ENCODE results near the gene APMAP. TPM values are rescaled to one million over a fixed set of nuclear protein-coding genes. Genes with fewer than 3 reads are reported as not detected.

The APMAP gene
- total RNA-seq, 1 experiment from 2014 or later = 67.8 TPM

DNA sequence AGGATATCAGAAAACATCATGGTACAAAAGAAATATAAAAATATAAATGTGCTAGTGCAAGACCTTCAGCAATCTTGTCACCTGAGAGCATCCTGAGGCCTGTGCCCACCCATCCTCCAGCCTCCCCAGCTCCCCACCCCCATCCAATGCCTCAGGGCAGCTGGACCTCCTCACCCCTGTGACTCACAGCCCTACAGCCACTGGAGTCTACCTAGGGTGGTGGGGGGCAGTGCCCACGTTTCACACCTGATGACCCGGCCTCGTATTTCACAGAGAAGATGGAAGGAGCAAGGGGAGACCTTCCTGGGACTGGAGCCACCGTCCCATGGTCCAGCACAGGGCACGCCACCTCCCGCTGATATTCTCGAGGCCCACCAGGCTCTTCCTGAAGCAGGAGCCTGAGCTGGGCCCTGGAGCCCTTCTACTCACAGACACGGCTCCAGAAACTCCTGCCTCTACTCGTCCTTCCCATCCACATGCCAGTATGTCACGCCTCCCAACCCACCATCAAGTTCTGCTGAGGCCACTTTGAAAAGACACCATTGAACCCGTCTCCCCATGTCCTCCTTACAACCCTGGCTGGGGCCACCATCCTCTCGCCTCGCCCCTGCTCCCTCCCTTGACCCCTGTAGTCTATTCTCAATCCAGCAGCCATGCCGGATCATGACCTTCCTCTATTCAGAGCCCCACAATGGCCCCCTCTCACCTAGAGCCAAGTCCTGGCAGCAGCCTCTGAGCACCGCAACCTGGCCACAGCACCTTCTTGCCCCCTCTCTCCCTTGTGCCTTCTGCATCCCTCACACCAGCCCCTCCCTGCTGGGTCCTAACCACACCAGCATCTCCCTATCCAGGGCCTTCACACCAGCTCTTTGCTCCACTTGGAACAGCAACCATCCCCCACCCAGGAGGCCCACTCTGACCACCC lies 13.3 kb downstream of the APMAP start:
- no peak overlapping the region for H3K23ac ChIP-seq (ENCODE audit: insufficient read length, low read depth, low read length)
- H2BK120ac ChIP-seq (ENCODE audit: low read depth, low read length, poor library complexity, severe bottlenecking) = no peak overlapping the region
- peak overlapping the region in 2 of 3 experiments; percentile 34 to 48; a peak in 2 of 7 replicates for H3K27ac Mint-ChIP-seq
- no CpG with 5 or more reads among the region's 15 CpGs for WGBS (ENCODE audit: extremely low coverage, insufficient read length, low lambda C conversion rate)
- no peak overlapping the region; a peak in 1 of 5 replicates for H3K4me3 Mint-ChIP-seq
- no peak overlapping the region for H3K4ac ChIP-seq (ENCODE audit: low read depth, low read length)
- no peak overlapping the region for H3K9ac ChIP-seq (ENCODE audit: extremely low read depth, insufficient read length, low read length)
- peaks cover 20 to 30% of the 10 kb centered on the region in 2 experiments for H3K9me3 Mint-ChIP-seq
- DNase-seq = peak; percentile 10
- no peak overlapping the region for H3K27ac ChIP-seq (ENCODE audit: insufficient read length, low read depth, low read length)
- no peak overlapping the region for H2BK15ac ChIP-seq (ENCODE audit: low read depth, low read length)
- H3K56ac ChIP-seq (ENCODE audit: insufficient read length, low read depth, low read length) = no peak overlapping the region
- no peak overlapping the region for H2BK20ac ChIP-seq (ENCODE audit: low read depth, low read length, poor library complexity, severe bottlenecking)
- H2BK5ac ChIP-seq (ENCODE audit: insufficient read length, low read length) = no peak overlapping the region
- no peaks in the 10 kb centered on the region for H3K4me1 ChIP-seq (ENCODE audit: insufficient read depth, low read length)
- no peak overlapping the region for H3K4me2 ChIP-seq (ENCODE audit: insufficient read depth, insufficient read length, low read length)
- H3K79me2 ChIP-seq (ENCODE audit: insufficient read depth, low read length) = no peaks in the 10 kb centered on the region; the same call in 1 of the 2 replicates
- H2AK5ac ChIP-seq (ENCODE audit: insufficient read length, low read length) = no peak overlapping the region
- no peak overlapping the region for H4K8ac ChIP-seq (replicated peaks; ENCODE audit: insufficient read length, low read depth, low read length)
- no peaks in the 10 kb centered on the region for H3K27me3 ChIP-seq (ENCODE audit: insufficient read depth, low read length)
- no peak overlapping the region for H2AFZ ChIP-seq (ENCODE audit: low read length)
- no peak overlapping the region for H2BK12ac ChIP-seq (ENCODE audit: insufficient read length, low read depth, low read length)
- H4K91ac ChIP-seq (ENCODE audit: insufficient read length, low read depth, low read length) = no peak overlapping the region
- no peak overlapping the region for H4K5ac ChIP-seq (ENCODE audit: insufficient read length, low read depth, low read length)
- H3K9me3 ChIP-seq (ENCODE audit: control insufficient read depth, low read depth, low read length) = peaks cover 21% of the 10 kb centered on the region
- peaks cover 74 to 84% (median 81%) of the 10 kb centered on the region in 3 experiments for H3K36me3 Mint-ChIP-seq (ENCODE audit: insufficient read depth in 1 of 3, low read depth in 3 of 3)
- H3K14ac ChIP-seq (ENCODE audit: insufficient read depth, low read length) = no peak overlapping the region; the same call in 1 of the 2 replicates
- no peak overlapping the region for H3K18ac ChIP-seq (ENCODE audit: insufficient read length, low read depth, low read length)
- H3K27me3 Mint-ChIP-seq (ENCODE audit: low read depth) = no peaks in the 10 kb centered on the region; the same call in 1 of the 2 replicates
- TF ChIP-seq, protein P1, sequence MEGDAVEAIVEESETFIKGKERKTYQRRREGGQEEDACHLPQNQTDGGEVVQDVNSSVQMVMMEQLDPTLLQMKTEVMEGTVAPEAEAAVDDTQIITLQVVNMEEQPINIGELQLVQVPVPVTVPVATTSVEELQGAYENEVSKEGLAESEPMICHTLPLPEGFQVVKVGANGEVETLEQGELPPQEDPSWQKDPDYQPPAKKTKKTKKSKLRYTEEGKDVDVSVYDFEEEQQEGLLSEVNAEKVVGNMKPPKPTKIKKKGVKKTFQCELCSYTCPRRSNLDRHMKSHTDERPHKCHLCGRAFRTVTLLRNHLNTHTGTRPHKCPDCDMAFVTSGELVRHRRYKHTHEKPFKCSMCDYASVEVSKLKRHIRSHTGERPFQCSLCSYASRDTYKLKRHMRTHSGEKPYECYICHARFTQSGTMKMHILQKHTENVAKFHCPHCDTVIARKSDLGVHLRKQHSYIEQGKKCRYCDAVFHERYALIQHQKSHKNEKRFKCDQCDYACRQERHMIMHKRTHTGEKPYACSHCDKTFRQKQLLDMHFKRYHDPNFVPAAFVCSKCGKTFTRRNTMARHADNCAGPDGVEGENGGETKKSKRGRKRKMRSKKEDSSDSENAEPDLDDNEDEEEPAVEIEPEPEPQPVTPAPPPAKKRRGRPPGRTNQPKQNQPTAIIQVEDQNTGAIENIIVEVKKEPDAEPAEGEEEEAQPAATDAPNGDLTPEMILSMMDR (conservative IDR thresholded peaks at IDR 0.05) = no peak
- H3K23me2 ChIP-seq (ENCODE audit: insufficient read length, low read depth, low read length, poor library complexity, severe bottlenecking) = no peaks in the 10 kb centered on the region
- H3T11ph ChIP-seq (ENCODE audit: low read length) = no peak overlapping the region
- no peaks in the 10 kb centered on the region for H3K4me1 Mint-ChIP-seq
- peaks cover 7% of the 10 kb centered on the region for H3K79me1 ChIP-seq (ENCODE audit: insufficient read depth, low read depth, low read length, poor library complexity, severe bottlenecking)
- no peaks in the 10 kb centered on the region for H4K20me1 ChIP-seq (ENCODE audit: control insufficient read depth, insufficient read depth, insufficient read length)
